NCI-H82 treated with DMSO at 0.1 percent for 48 hours (cell line): ENCODE results near the gene ATP5MK.
"Not testable (repeated sequence)": the region's sequence is repeated elsewhere in the genome, so short reads cannot be mapped to it uniquely, and the experiment has no call there.

ENCODE experiments used
- DNase-seq: peaks from one replicate; lab custom pipeline; 2025; ENCODE audit not compliant: unreplicated experiment; lab: John Stamatoyannopoulos, UW

ATP5MK gene

GRCh38 chr10:103396067-103396788, at the start of gene ATP5MK, which contains the start of gene PDCD11:
Gene ATP5MK (minus strand): TSS chr10:103396475. CDS start chr10:103392457, 4,018 bp downstream.
Gene PDCD11 (plus strand): TSS chr10:103396626. CDS start chr10:103398427, 1,801 bp downstream.
- DNase-seq, result peak; percentile 90

- DNase-seq, result no peak
Measured at GRCh38 chr10:103445366-103445765, 49.1 kb upstream of the ATP5MK start.

- DNase-seq, result no peak
Measured at GRCh38 chr10:103444478-103444877, 48.2 kb upstream of the ATP5MK start.

- no peak for DNase-seq
Measured at GRCh38 chr10:103443475-103444185, 47.4 kb upstream of the ATP5MK start.

GRCh38 chr10:103442031-103442461, 45.8 kb upstream of the ATP5MK start:
- no peak for DNase-seq

- no peak for DNase-seq
Measured at GRCh38 chr10:103441611-103442010, 45.3 kb upstream of the ATP5MK start.

- no peak for DNase-seq
Measured at GRCh38 chr10:103441206-103441605, 44.9 kb upstream of the ATP5MK start.

- DNase-seq, result no peak
Measured at GRCh38 chr10:103440416-103440815, 44.1 kb upstream of the ATP5MK start.

- no peak for DNase-seq
Measured at GRCh38 chr10:103439776-103440175, 43.5 kb upstream of the ATP5MK start.

GRCh38 chr10:103433858-103434257, 37.6 kb upstream of the ATP5MK start:
- no peak for DNase-seq

- no peak for DNase-seq
Measured at GRCh38 chr10:103431902-103432301, 35.6 kb upstream of the ATP5MK start.

GRCh38 chr10:103429647-103430046, 33.4 kb upstream of the ATP5MK start:
- no peak for DNase-seq

GRCh38 chr10:103428989-103429643, 32.8 kb upstream of the ATP5MK start:
- no peak for DNase-seq

GRCh38 chr10:103427866-103428265, 31.6 kb upstream of the ATP5MK start:
- DNase-seq, result no peak

- DNase-seq, result no peak
Measured at GRCh38 chr10:103423748-103424147, 27.5 kb upstream of the ATP5MK start.

- no peak for DNase-seq
Measured at GRCh38 chr10:103419101-103419500, 22.8 kb upstream of the ATP5MK start.

- DNase-seq, result no peak
Measured at GRCh38 chr10:103417601-103418000, 21.3 kb upstream of the ATP5MK start.

GRCh38 chr10:103417148-103417469, 20.8 kb upstream of the ATP5MK start:
- DNase-seq, result not testable (repeated sequence)

GRCh38 chr10:103416436-103417147, 20.3 kb upstream of the ATP5MK start:
- no peak for DNase-seq

GRCh38 chr10:103415581-103415980, 19.3 kb upstream of the ATP5MK start:
- no peak for DNase-seq

- no peak for DNase-seq
Measured at GRCh38 chr10:103413564-103413963, 17.3 kb upstream of the ATP5MK start.
